Mesenteric fat pad (tissue), 1 donor: Measurements from ENCODE around the gene EVX2. TPM values are rescaled to one million over a fixed set of nuclear protein-coding genes. Genes with fewer than 3 reads are reported as not detected.

ENCODE experiments used
- DNase-seq: peaks from one replicate; pipeline ENCODE4 v3.0.0-alpha.2; 2020; ENCODE audit warnings: low spot score
- total RNA-seq: library from RNA; stranded (reverse); fragmentation: NEBNext Ultra II Directional; extraction: Animal tissue kit (Norgen Biotek cat#: 25700); gene quantifications from one replicate; pipeline ENCODE4 v1.2.1, GENCODE V29; 2021
- donor health status: DM: yes; HTN: yes; CAD: no.

EVX2 gene
- total RNA-seq, 1 donor from 2014 or later: not detected

- peak; percentile 85 for DNase-seq
Observed at GRCh38 chr2:176107731-176108181, 24.0 kb upstream of the EVX2 start.

GRCh38 chr2:176106581-176107539 is 23.1 kb upstream of the EVX2 start, which contains the start of gene HOXD11:
HOXD11 (plus strand) TSS chr2:176107280; CDS start chr2:176107356, 76 bp downstream.
- peak; percentile 89 for DNase-seq

- DNase-seq: peak; percentile 83
Observed at GRCh38 chr2:176105730-176106580, 22.2 kb upstream of the EVX2 start.

GRCh38 chr2:176105078-176105729 is 21.4 kb upstream of the EVX2 start:
- DNase-seq: no peak

GRCh38 chr2:176104316-176105077 is 20.7 kb upstream of the EVX2 start:
- peak; percentile 89 for DNase-seq

- no peak for DNase-seq
Observed at GRCh38 chr2:176103742-176104315, 20.1 kb upstream of the EVX2 start.

- DNase-seq: no peak
Observed at GRCh38 chr2:176103194-176103593, 19.4 kb upstream of the EVX2 start.

- DNase-seq: no peak
Observed at GRCh38 chr2:176102309-176102866, 18.6 kb upstream of the EVX2 start.

GRCh38 chr2:176101842-176102241 is 18.1 kb upstream of the EVX2 start:
- DNase-seq: no peak

GRCh38 chr2:176101216-176101830 is 17.6 kb upstream of the EVX2 start:
- no peak for DNase-seq

- no peak for DNase-seq
Observed at GRCh38 chr2:176100547-176101140, 16.9 kb upstream of the EVX2 start.

GRCh38 chr2:176099728-176100546 is 16.2 kb upstream of the EVX2 start, which contains the start of gene HOXD12:
HOXD12 (plus strand) TSS chr2:176099795; CDS start chr2:176099802, 7 bp downstream.
- DNase-seq: no peak

GRCh38 chr2:176099159-176099727 is 15.5 kb upstream of the EVX2 start:
- DNase-seq: no peak

- DNase-seq: peak; percentile 84
Observed at GRCh38 chr2:176098366-176099158, 14.8 kb upstream of the EVX2 start.

- DNase-seq: no peak
Observed at GRCh38 chr2:176097820-176098365, 14.1 kb upstream of the EVX2 start.
